AG04450 (cell line): ENCODE data around the gene DBNDD1. TPM values are rescaled to one million over a fixed set of nuclear protein-coding genes. Genes with fewer than 3 reads are reported as not detected.
A peak's percentile ranks its signal among the peaks of the same experiment; 100 is the strongest.

Experiments used
- CTCF ChIA-PET: fragments of 300-600, 350-600 bp; formaldehyde crosslinking; extraction: SDS; loops from one replicate; lab custom pipeline; 2022; ENCODE audit warnings: antibody characterized with exemption, inconsistent platforms; lab: Charles Lee
- POLR2A ChIA-PET: fragments of 350-600 bp; formaldehyde crosslinking; extraction: SDS; loops from one replicate; lab custom pipeline; 2021; ENCODE audit warnings: antibody characterized with exemption, inconsistent platforms; lab: Yijun Ruan, JAX
- DNase-seq: peaks from one replicate; pipeline ENCODE4 v3.0.0-alpha.2; 2011; ENCODE audit warnings: low read depth, low spot score
- H3K27ac ChIP-seq: one replicate; pipeline ENCODE4 v1.5.1; 2012; ENCODE audit warnings: low read depth, low read length, control low read depth
- H3K27me3 ChIP-seq: one replicate; pipeline ENCODE4 v1.6.0; 2012; ENCODE audit warnings: low read length; ENCODE audit not compliant: control insufficient read depth, insufficient read depth
- H3K4me3 ChIP-seq: 2 replicates; pipeline ENCODE4 v1.5.1; 2011; ENCODE audit warnings: mild to moderate bottlenecking, low read depth, low read length, control low read depth
- H3K9me3 ChIP-seq: 2 replicates; pipeline ENCODE4 v1.5.1; 2012; ENCODE audit warnings: low read length; ENCODE audit not compliant: control insufficient read depth, insufficient read depth
- CTCF ChIP-seq: IDR thresholded peaks from 2 replicates; pipeline ENCODE4 v1.5.1; 2011; ENCODE audit warnings: low read depth, low read length, control low read depth, inconsistent platforms
- polyA plus RNA-seq: library from polyadenylated mRNA; depleted of rRNA; stranded (reverse); fragments of >200 nt; gene quantifications from 2 replicates; pipeline ENCODE4 v1.2.3, GENCODE V29; 2011

DBNDD1 gene
- polyA plus RNA-seq, 1 experiment, result 9.2 TPM

- Histone ChIP-seq H3K27ac (peak overlapping the region; percentile 31), H3K27me3 (no peaks in the 10 kb centered on the region), H3K4me3 (peak overlapping the region; percentile 79), H3K9me3 (no peaks in the 10 kb centered on the region; the same call in 1 of the 2 replicates)
- DNase-seq, result peak; percentile 55
- ChIA-PET CTCF (no interaction called here), POLR2A (no interaction called here)
- no peak for TF ChIP-seq CTCF
Measured at GRCh38 chr16:90022209-90023077, 3.2 kb upstream of the DBNDD1 start.

DNA sequence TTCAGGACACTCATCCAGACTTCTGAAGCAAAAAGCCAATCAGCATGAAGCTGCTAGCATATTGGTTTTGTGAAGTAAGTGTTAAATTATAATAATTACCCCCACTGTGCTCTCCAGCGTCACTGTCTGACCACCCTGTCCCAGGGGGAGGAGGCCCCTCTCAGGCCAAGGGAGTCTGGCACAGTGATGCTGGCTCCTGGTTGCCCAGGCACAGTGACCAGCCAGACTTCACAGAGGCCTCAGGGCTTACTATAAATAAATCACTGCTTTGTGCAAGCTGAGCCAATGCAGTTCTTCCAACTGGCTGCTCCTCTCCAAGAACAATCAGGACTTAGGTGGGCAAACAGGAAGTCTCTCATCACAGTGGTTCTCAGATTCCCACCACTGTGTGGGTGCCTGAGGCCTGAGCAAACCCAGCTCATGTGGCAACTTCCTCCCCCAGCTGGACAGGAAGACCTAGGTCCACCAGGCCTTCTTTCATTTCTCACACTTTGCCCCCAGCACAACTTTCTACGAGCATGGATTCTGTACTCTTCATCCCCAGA lies 1.7 kb upstream of the DBNDD1 start:
- peak overlapping the region; percentile 65 for H3K27ac ChIP-seq
- CTCF ChIA-PET, result no interaction called here
- no peaks in the 10 kb centered on the region for H3K27me3 ChIP-seq
- H3K9me3 ChIP-seq, result no peaks in the 10 kb centered on the region; the same call in 1 of the 2 replicates
- POLR2A ChIA-PET, result interaction anchor here (0.6 to 1.1 kb wide), 4 partner anchors 47 to 180 kb away, joined by 3 to 8 read pairs (median 4); no protein-coding TSS in a partner anchor
- H3K4me3 ChIP-seq, result no peak overlapping the region
- no peak for TF ChIP-seq CTCF
- peak; percentile 15 for DNase-seq

- no peak for DNase-seq
- TF ChIP-seq CTCF, result no peak
- CTCF ChIA-PET, result interaction anchor here (0.6 kb wide), 2 partner anchors 21 to 342 kb away, joined by 3 to 4 read pairs; no protein-coding TSS in a partner anchor
- H3K27me3 ChIP-seq, result no peaks in the 10 kb centered on the region
- POLR2A ChIA-PET, result interaction anchor here (0.6 to 1.1 kb wide), 3 partner anchors 46 to 179 kb away, joined by 3 to 6 read pairs (median 3); no protein-coding TSS in a partner anchor
- H3K4me3 ChIP-seq, result peak overlapping the region; percentile 64
- H3K9me3 ChIP-seq, result no peaks in the 10 kb centered on the region; the same call in 1 of the 2 replicates
- H3K27ac ChIP-seq, result peak overlapping the region; percentile 73
Measured at GRCh38 chr16:90020260-90020837, 1.1 kb upstream of the DBNDD1 start.

DNA sequence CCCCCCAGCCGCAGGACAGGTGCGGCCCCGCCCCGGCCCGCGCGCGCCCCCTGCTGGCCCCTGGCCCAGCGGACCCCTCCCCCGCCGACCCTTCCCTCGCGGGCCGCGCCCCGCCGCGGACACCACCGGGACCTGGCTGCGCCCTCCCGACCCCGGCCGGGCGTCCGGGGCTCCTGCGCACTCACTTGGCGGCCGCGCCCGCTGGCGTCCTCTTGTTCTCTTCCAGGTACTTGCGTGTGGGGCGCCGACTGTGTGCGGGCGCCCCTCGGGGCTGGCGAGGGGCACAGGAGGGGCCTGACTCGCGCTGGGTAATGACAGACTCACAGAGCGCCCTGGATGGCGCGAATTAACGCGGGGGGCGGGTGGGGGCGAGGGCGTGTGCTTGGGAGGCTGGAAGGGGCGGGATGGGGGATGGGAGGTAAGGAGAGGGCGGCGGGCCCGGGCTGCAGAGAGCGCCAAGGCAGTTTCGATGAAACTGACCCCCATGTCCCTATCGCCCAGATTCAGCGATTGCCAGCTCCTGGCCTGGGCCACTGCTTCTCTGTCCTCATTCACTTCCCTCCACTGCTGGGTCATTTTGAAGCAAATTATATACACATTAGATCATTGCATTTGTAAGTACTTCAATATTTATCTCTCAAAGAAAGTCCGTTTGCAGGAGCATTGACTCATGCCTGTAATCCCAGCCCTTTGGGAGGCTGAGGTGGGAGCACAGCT lies 445 bp upstream of the DBNDD1 start:
- Histone ChIP-seq H3K27me3 (no peaks in the 10 kb centered on the region), H3K27ac (peak overlapping the region; percentile 73), H3K4me3 (peak overlapping the region; percentile 64), H3K9me3 (no peaks in the 10 kb centered on the region; the same call in 1 of the 2 replicates)
- POLR2A ChIA-PET, result interaction anchor here (0.7 to 1.1 kb wide), 2 partner anchors 48 to 179 kb away, joined by 3 read pairs; no protein-coding TSS in a partner anchor
- CTCF ChIA-PET, result interaction anchor here (0.6 kb wide), 2 partner anchors 21 to 342 kb away, joined by 3 to 4 read pairs; no protein-coding TSS in a partner anchor
- peak; percentile 19; the same call in 1 of the 2 replicates for TF ChIP-seq CTCF
- DNase-seq, result peak; percentile 53
